ELR (cell line): ENCODE measurements around the gene UBE2H.

Source experiments
- DNase-seq: peaks from one replicate; pipeline ENCODE4 v3.0.0-alpha.2; 2015; ENCODE audit warnings: low read depth

Gene UBE2H

GRCh38 chr7:129785685-129786514 is 166.9 kb downstream of the UBE2H start:
- no peak for DNase-seq

GRCh38 chr7:129784783-129785684 is 167.7 kb downstream of the UBE2H start:
- DNase-seq = no peak

- no peak for DNase-seq
Measured at GRCh38 chr7:129784437-129784782, 168.3 kb downstream of the UBE2H start.

- DNase-seq = no peak
Measured at GRCh38 chr7:129783584-129783919, 169.2 kb downstream of the UBE2H start.

- no peak for DNase-seq
Measured at GRCh38 chr7:129782818-129783583, 169.8 kb downstream of the UBE2H start.

GRCh38 chr7:129781928-129782817 is 170.6 kb downstream of the UBE2H start:
- no peak for DNase-seq

GRCh38 chr7:129780974-129781927 is 171.5 kb downstream of the UBE2H start:
- DNase-seq = no peak
